Spleen (tissue), 11 donors: ENCODE results near the gene PAPPA2. TPM values are rescaled to one million over a fixed set of nuclear protein-coding genes. Genes with fewer than 3 reads are reported as not detected.

ENCODE experiments used
- DNase-seq: peaks from one replicate; pipeline ENCODE4 v3.0.0-alpha.2; 2020
- H3K27ac ChIP-seq, 8 donors: fragments of 200-600 bp; sonication (generic) in 7 of 8; 1 replicate in 4 of 8; 2 replicates in 4 of 8; pipeline versions ENCODE4 v1.5.0 to v1.8.0; 2016 to 2021; ENCODE audit warnings: inconsistent platforms in 4 of 8, mild to moderate bottlenecking in 4 of 8, moderate library complexity in 1 of 8
- H3K27me3 ChIP-seq, 7 donors: fragments of 200-600 bp; sonication (generic) in 6 of 7; replicated peaks in 1 of 7; 1 replicate in 4 of 7; 2 replicates in 3 of 7; pipeline versions ENCODE4 v1.5.0 to v1.8.0; 2016 to 2021; ENCODE audit warnings: inconsistent platforms in 3 of 7, mild to moderate bottlenecking in 1 of 7
- H3K36me3 ChIP-seq, 6 donors: fragments of 200-600 bp; sonication (generic) in 5 of 6; 1 replicate in 4 of 6; 2 replicates in 2 of 6; pipeline versions ENCODE4 v1.5.0 to v1.8.0; 2016 to 2021; ENCODE audit warnings: inconsistent platforms in 2 of 6
- H3K4me1 ChIP-seq, 6 donors: fragments of 200-600 bp; sonication (generic) in 5 of 6; 1 replicate in 3 of 6; 2 replicates in 3 of 6; pipeline versions ENCODE4 v1.5.0 to v1.8.0; 2016 to 2021; ENCODE audit warnings: inconsistent platforms in 3 of 6
- H3K4me3 ChIP-seq, 8 donors: fragments of 200-600 bp; sonication (generic) in 7 of 8; 1 replicate in 4 of 8; 2 replicates in 4 of 8; pipeline versions ENCODE4 v1.5.0 to v1.8.0; 2016 to 2021; ENCODE audit warnings: inconsistent platforms in 4 of 8, mild to moderate bottlenecking in 4 of 8, moderate library complexity in 2 of 8
- H3K9me3 ChIP-seq, 8 donors: fragments of 200-600 bp; sonication (generic) in 7 of 8; 1 replicate in 4 of 8; 2 replicates in 4 of 8; pipeline versions ENCODE4 v1.5.0 to v1.8.0; 2016 to 2021; ENCODE audit warnings: inconsistent platforms in 4 of 8
- POLR2A ChIP-seq, 3 donors: fragments of 450-650 bp; IDR thresholded peaks; one replicate each; pipeline ENCODE4 v1.5.1; 2017; ENCODE audit warnings: antibody characterized with exemption in 3 of 3, mild to moderate bottlenecking in 1 of 3
- POLR2AphosphoS5 ChIP-seq, 3 donors: sonication (generic); formaldehyde crosslinking; IDR thresholded peaks; one replicate each; pipeline ENCODE4 v1.5.1; 2017; ENCODE audit warnings: antibody characterized with exemption in 3 of 3
- WGBS, 5 donors: extraction: QIAGEN DNeasy Blood & Tissue Kit in 3 of 5; methylation state at CpG; one replicate each; pipeline versions ENCODE4 v1.1.5 to v1.1.7; 2013 to 2018; 5-methylcytosine and 5-hydroxymethylcytosine counted together
- intact Hi-C: fragments of 100-400 bp; cut with DNase I; formaldehyde crosslinking; loops from one replicate; pipeline ENCODE4 v1.15.0; 2023; ENCODE audit warnings: low total_unique reads
- polyA plus RNA-seq, 3 donors: library from polyadenylated mRNA; stranded (reverse); fragments of 200-250 nt; gene quantifications; one replicate each; pipeline ENCODE4 v1.2.1, GENCODE V29; 2013
- total RNA-seq, 7 donors: library from RNA; depleted of rRNA in 3 of 7; stranded (reverse); fragments of >200 nt in 3 of 7; fragmentation: NEBNext Ultra II Directional in 4 of 7; extraction: Animal tissue kit (Norgen Biotek cat#: 25700) in 4 of 7; gene quantifications; one replicate each; pipeline versions ENCODE4 v1.1.0 to v1.2.1, GENCODE V29; 2016 to 2021
- TF ChIP-seq, protein P1 (sequence below), 11 experiments: fragments of 200-600 bp in 7 of 11; fragments of 450-650 bp in 4 of 11; sonication (generic) in 4 of 11; IDR thresholded peaks in 8 of 11; conservative IDR thresholded peaks in 3 of 11; 1 replicate in 7 of 11; 2 replicates in 4 of 11; pipeline versions ENCODE4 v1.4.0 to v1.8.0; 2016 to 2021; ENCODE audit warnings: antibody characterized with exemption in 11 of 11, inconsistent platforms in 4 of 11, mild to moderate bottlenecking in 1 of 11
- donor health status: healthy with polysubstance abuse.
- donor health status: DM: no; HTN: no; CAD: no; lungs with moderate emphysema.
- donor health status: DM: no; HTN: no; CAD: no.
- donor health status: Bipolar disorder and iron deficiency.
- donor health status: healthy.
- donor health status: DM: no; HTN: no; CAD: no.
- donor health status: DM: yes; HTN: yes; CAD: no.

PAPPA2 gene
- total and polyA plus RNA-seq, 10 donors: 0.02 to 0.76 (median 0.06) TPM; not detected in 3

DNA sequence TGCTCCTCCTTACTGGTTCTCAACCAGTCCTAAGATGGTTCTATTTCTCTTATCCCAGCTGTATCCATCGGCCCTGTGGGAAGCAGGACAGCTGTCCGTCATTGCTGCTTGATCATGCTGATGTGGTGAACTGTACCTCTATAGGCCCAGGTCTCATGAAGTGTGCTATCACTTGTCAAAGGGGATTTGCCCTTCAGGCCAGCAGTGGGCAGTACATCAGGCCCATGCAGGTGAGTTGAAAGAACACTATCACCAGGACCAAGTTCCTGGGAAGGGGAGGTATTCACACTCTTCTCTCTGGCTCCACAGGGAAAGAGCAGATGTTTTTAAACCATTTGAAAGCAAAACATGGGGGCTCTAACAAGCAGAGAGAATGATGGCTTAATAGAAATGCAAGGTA, 302.6 kb downstream of the PAPPA2 start:
- Histone ChIP-seq H3K27me3 (peaks cover 0 to 4% (median 0%) of the 10 kb centered on the region in 7 donors), H3K36me3 (no peaks in the 10 kb centered on the region), H3K4me3 (no peak overlapping the region), H3K4me1 (no peaks in the 10 kb centered on the region), H3K27ac (no peak overlapping the region), H3K9me3 (no peaks in the 10 kb centered on the region)
- WGBS, 5 donors: 77 to 91% (median 82%) methylated on average over 2 of the region's 2 CpGs
- DNase-seq: no peak
- intact Hi-C loops: no loop called here
- TF ChIP-seq POLR2AphosphoS5 (IDR thresholded peaks at IDR 0.05) (no peak), POLR2A (IDR thresholded peaks at IDR 0.05) (no peak)
- TF ChIP-seq, protein P1, sequence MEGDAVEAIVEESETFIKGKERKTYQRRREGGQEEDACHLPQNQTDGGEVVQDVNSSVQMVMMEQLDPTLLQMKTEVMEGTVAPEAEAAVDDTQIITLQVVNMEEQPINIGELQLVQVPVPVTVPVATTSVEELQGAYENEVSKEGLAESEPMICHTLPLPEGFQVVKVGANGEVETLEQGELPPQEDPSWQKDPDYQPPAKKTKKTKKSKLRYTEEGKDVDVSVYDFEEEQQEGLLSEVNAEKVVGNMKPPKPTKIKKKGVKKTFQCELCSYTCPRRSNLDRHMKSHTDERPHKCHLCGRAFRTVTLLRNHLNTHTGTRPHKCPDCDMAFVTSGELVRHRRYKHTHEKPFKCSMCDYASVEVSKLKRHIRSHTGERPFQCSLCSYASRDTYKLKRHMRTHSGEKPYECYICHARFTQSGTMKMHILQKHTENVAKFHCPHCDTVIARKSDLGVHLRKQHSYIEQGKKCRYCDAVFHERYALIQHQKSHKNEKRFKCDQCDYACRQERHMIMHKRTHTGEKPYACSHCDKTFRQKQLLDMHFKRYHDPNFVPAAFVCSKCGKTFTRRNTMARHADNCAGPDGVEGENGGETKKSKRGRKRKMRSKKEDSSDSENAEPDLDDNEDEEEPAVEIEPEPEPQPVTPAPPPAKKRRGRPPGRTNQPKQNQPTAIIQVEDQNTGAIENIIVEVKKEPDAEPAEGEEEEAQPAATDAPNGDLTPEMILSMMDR (IDR thresholded peaks at IDR 0.05 in 8 of 11, conservative IDR thresholded peaks at IDR 0.05 in 3 of 11): no peak

DNA sequence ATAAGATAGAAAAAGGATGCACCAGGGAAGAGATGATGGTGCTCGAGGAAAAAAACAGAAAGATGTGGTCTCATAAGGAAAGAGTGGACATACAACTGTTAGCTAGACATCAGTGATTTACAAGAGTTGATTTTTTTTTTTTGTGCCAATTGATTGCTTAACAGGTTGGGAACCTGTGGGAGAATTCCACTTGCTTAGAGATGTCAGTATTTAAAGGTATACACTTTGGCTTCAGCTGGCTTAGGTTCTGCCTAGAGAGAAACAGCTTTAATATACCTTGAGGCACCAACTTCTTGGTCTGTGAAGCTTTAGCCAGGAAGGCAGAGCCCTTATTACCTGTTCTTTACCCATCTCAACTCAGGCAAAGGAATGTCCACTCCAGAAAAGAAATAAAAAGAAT, 303.8 kb downstream of the PAPPA2 start:
- Histone ChIP-seq H3K27me3 (peaks cover 0 to 4% (median 0%) of the 10 kb centered on the region in 7 donors), H3K36me3 (no peaks in the 10 kb centered on the region), H3K4me3 (no peak overlapping the region), H3K9me3 (no peaks in the 10 kb centered on the region), H3K27ac (no peak overlapping the region), H3K4me1 (no peaks in the 10 kb centered on the region)
- DNase-seq: no peak
- intact Hi-C loops: no loop called here
- TF ChIP-seq POLR2AphosphoS5 (IDR thresholded peaks at IDR 0.05) (no peak), POLR2A (IDR thresholded peaks at IDR 0.05) (no peak)
- TF ChIP-seq, protein P1 (IDR thresholded peaks at IDR 0.05 in 8 of 11, conservative IDR thresholded peaks at IDR 0.05 in 3 of 11): no peak
- 78 to 91% (median 87%) methylated on average over 1 of the region's 1 CpG for WGBS, 5 donors

DNA sequence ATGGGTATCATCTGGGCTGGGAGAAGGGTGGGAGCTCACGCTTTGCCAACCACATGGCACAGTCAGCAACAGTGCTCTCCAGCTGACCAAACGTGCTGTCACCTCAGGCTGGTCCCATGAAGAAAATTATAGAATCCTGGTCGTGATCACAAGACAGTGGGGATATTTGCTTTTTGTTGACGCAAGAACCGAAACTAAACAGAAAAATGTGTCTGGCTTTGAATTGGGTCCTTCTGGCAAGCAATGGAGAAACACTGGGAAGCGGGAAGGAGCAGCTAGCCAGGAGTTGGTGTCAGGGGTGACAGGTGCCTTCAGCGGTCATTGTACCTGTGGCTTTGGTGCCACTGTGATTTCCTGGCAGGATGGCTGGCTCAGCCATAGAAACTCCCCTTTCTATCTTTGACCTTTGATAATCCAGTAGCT, 304.8 kb downstream of the PAPPA2 start:
- Histone ChIP-seq H3K9me3 (no peaks in the 10 kb centered on the region), H3K27me3 (peaks cover 0 to 4% (median 0%) of the 10 kb centered on the region in 7 donors), H3K27ac (no peak overlapping the region), H3K4me3 (no peak overlapping the region), H3K4me1 (no peaks in the 10 kb centered on the region), H3K36me3 (no peaks in the 10 kb centered on the region)
- WGBS, 5 donors: 81 to 85% (median 82%) methylated on average over 7 of the region's 7 CpGs
- no peak for DNase-seq
- intact Hi-C loops: no loop called here
- TF ChIP-seq, protein P1 (IDR thresholded peaks at IDR 0.05 in 8 of 11, conservative IDR thresholded peaks at IDR 0.05 in 3 of 11): no peak
- TF ChIP-seq POLR2AphosphoS5 (IDR thresholded peaks at IDR 0.05) (no peak), POLR2A (IDR thresholded peaks at IDR 0.05) (no peak)

DNA sequence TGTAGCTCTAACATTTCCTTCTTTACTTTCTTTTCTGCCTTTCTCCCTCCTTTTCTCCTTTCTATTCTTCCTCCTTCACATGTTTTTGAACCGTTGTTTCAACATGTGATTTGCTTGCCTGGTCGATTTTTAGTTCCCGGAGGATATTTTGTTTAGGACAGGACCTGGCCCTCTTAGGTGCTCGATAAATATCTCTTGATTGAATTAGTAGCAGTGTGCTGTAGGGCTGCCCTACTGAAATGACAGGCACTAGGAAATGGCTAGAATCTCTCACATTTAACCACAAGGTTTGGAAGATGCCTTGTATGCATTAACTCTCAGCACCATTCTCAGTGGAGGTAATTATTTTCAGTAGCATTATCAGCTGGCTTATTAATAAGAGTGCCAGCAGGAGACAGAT, 305.6 kb downstream of the PAPPA2 start:
- H3K27me3 ChIP-seq: peaks cover 0 to 4% (median 0%) of the 10 kb centered on the region in 7 donors
- 73 to 86% (median 79%) methylated on average over 4 of the region's 4 CpGs for WGBS, 5 donors
- TF ChIP-seq, protein P1 (IDR thresholded peaks at IDR 0.05 in 8 of 11, conservative IDR thresholded peaks at IDR 0.05 in 3 of 11): no peak
- TF ChIP-seq POLR2AphosphoS5 (IDR thresholded peaks at IDR 0.05) (no peak), POLR2A (IDR thresholded peaks at IDR 0.05) (no peak)
- H3K36me3 ChIP-seq: no peaks in the 10 kb centered on the region
- no peaks in the 10 kb centered on the region for H3K4me1 ChIP-seq
- no peak overlapping the region for H3K4me3 ChIP-seq
- DNase-seq: no peak
- H3K9me3 ChIP-seq: no peaks in the 10 kb centered on the region
- intact Hi-C loops: no loop called here
- H3K27ac ChIP-seq: no peak overlapping the region
